ENCODE results near the gene RPS19BP1.

The RPS19BP1 gene

GRCh38 chr22:39490135-39490798 lies 42.3 kb downstream of the RPS19BP1 start:
- DNase-seq (ENCODE audit: low read depth, low spot score) = no peak

GRCh38 chr22:39489094-39490068 lies 43.2 kb downstream of the RPS19BP1 start:
- DNase-seq (ENCODE audit: low read depth, low spot score) = no peak

GRCh38 chr22:39488563-39489083 lies 43.9 kb downstream of the RPS19BP1 start:
- no peak for DNase-seq (ENCODE audit: low read depth, low spot score)

GRCh38 chr22:39487826-39488520 lies 44.6 kb downstream of the RPS19BP1 start:
- DNase-seq (ENCODE audit: low read depth, low spot score) = no peak

- DNase-seq (ENCODE audit: low read depth, low spot score) = no peak
These were observed 45.4 kb downstream of the RPS19BP1 start for GRCh38 chr22:39486951-39487825.

GRCh38 chr22:39482768-39483167 lies 49.8 kb downstream of the RPS19BP1 start:
- DNase-seq (ENCODE audit: low read depth, low spot score) = no peak

- no peak for DNase-seq (ENCODE audit: low read depth, low spot score)
These were observed 51.0 kb downstream of the RPS19BP1 start for GRCh38 chr22:39481595-39481994.

- no peak for DNase-seq (ENCODE audit: low read depth, low spot score)
These were observed 51.5 kb downstream of the RPS19BP1 start for GRCh38 chr22:39481054-39481453.

- DNase-seq (ENCODE audit: low read depth, low spot score) = no peak
These were observed 52.0 kb downstream of the RPS19BP1 start for GRCh38 chr22:39480557-39480956.

- DNase-seq (ENCODE audit: low read depth, low spot score) = no peak
These were observed 53.3 kb downstream of the RPS19BP1 start for GRCh38 chr22:39479254-39479653.
